RPMI7951 (cell line): ENCODE data around the gene ELAVL1. TPM values are rescaled to one million over a fixed set of nuclear protein-coding genes. Genes with fewer than 3 reads are reported as not detected.
"Not testable (repeated sequence)": the region's sequence is repeated elsewhere in the genome, so short reads cannot be mapped to it uniquely, and the experiment has no call there.

Experiments
- DNase-seq: peaks from one replicate; pipeline ENCODE4 v3.0.0-alpha.2; 2012; ENCODE audit warnings: low read depth
- total RNA-seq: library from RNA; depleted of rRNA; stranded (reverse); fragments of >200 nt; shearing (Covaris generic); gene quantifications from 2 replicates; pipeline ENCODE4 v1.2.3, GENCODE V29; 2014; rRNA removed

ELAVL1 gene
- 31.8 and 39.0 TPM in 2 replicates for total RNA-seq

DNA sequence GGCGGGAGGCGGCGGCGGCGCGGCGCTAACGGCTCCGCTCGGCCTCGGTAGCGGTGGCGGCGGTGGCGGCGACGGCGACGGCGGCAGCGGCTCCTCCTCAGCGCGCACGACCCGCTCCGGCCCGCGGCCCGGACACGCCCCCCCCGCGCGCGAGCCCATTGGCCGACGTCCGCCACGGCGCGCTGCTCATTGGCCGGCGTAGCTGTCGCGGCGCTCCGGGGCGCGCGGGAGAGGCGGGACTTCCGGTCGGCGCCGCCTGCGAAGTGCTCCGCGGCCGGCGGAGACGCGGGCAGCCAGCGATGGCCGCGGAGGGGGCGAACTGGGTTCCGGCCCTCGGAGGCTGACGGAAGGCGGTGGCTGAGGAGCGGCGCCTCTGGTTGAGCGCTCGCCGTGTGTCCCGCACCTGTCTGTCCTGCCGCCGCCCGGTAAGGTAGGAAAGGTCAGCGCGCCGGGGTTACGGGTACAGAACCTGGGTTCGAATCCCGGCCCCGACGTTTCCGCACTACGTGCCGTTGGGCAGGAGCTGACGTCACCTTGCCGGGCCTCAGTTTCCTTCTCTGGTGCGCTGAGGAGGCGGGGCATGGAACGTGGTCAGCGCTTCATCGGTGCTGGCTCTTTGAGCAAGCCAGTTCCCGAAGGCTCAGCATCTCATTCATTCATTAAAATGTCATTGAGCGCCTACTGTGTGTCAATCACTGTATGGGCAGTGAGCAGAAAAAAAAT is at the start of gene ELAVL1:
TSS of gene ELAVL1 (minus strand) at position 108 of the 723 bp plus-strand sequence. CDS start 13,826 bp downstream, outside the sequence.
- peak; percentile 86 for DNase-seq

DNA sequence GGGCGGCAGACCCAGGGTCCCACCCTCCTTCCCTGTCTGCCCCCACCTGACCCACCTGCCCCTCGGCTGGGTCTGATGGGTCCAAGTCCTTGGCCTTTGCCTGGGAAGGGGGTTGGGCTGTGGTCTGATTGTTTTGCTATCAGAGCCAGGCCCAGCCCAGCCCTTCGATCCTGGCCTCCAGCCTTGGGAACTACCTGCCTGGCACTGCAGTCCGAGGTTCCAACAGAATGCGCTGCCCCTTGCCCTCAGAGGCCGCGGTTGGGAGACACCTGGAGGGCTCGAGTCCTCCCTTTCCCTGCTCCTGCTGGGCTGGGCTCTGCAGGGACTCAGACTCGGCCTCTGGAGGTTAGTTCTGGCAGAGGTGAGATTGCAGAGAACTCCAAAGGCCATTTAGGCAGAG is 48.7 kb upstream of the ELAVL1 start:
- no peak for DNase-seq

DNA sequence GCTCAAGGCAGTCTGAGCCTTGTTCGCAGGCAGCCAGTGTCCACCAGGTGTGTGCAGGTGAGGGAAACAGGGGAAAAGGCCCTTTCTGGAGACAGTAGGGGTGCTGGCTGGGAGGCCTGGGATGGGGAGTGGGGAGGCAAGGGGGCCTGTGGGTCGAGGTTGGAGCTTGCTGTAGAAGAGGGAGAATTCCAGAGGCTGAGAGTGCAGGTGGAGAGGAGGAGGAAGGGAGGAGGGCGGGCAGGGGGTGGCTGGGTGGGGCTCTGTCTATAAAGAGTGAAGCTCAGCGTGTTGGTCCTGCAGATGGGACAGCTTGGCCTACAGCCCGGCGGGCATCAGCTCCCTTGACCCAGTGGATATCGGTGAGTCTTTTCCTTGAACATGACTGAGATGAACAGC is 47.0 kb upstream of the ELAVL1 start, which contains the start of gene CCL25:
TSS of gene CCL25 (plus strand) at position 297 of the 396 bp plus-strand sequence. CDS start 290 bp downstream, outside the sequence.
- no peak for DNase-seq

DNA sequence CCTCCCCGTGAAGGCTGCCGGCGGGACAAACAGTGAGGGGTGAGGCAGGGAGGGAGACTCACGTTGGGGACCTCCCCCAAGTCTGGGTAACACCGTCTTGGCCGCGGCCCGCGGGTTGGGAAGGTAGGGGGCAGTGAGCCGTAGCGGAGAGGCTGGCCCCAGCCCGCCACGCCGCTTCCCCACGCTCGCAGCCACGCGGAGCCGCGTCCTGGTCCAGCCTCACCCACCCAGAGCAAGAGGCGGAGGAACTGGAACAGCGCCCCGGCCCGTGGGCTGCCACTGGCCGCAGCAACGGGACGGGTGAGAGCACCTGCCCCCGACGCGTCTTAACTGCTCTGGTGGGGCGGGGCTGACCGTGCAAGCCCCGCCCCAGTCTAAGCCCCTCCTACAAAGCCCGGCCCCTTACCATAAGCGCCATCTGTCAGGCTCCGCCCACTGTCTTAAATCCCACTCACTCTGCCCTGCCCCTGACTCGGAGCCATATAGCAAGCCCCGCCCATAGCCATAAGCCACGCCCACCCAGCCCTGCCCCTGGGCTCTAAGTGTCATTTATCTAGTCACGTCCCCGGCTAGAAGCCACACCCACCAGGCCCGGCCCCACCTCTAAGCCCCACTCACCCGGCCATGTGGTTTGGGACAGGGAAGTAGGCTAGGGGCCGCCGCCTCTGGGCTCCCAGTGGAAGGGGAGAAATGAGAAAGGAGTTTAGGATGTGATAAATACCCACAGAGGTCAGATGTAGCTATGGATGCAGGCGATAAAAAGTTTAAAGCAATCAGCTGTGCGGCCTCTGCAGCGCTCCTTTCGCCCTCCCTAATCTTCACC is 45.0 kb upstream of the ELAVL1 start:
- peak; percentile 64 for DNase-seq

DNA sequence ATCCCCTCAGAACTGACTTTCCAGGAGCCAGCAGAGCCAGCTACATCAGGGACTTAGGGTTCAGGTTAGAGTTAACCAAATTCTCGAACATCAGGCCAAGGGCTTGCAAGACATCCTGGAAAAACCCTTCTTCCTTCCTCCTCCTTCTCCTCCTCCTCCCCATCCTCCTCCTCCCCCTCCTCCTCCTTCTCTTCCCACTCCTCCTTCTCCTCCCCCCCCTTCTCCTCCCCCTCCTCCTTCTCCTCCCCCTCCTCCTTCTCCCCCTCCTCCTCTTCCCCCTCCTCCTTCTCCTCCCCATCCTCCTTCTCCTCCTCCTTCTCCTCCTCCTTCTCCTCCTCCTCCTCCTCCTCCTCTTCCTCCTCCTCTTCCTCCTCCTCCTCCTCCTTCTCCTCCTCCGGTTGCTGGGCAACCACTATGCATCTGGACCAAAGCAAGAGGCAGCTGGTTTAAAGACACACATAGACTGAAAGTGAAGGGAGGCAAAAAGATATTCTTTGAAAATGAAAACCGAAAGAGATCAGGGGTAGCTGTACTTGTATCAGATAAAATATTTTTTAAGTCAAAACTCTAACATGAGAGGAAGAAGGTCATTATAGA is 41.2 kb upstream of the ELAVL1 start:
- DNase-seq: no peak

DNA sequence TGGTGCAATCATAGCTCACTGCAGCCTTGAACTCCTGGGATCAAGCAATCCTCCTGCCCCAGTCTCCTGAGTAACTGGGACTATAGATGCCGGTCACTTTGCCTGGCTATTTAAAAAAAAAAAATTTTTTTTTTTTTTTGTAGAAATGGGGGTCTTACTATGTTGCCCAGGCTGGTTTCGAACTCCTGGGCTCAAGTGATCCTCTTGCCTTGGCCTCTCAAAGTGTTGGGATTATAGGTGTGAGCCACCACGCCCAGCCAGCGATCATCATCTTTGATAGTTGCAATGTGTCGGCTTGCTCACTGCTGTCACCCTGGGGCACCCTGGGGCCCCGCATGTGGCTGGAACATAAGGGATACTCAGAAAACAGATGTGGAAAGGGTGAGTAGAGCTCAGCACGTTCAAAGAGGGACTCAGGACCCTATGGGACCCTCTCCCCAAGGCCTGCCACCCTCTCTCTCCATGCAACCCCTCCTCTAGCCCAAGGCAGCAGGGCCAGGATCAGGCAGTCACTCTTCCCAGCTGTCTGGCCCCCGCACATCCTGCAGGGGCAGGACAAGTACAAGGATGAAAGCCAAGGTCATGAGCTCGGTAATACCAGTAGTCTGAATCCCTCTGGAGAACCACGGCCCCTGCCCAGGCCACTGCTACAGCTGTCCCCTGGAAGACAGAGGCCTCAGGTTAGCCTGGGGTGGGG is 40.6 kb upstream of the ELAVL1 start:
- no peak for DNase-seq

DNA sequence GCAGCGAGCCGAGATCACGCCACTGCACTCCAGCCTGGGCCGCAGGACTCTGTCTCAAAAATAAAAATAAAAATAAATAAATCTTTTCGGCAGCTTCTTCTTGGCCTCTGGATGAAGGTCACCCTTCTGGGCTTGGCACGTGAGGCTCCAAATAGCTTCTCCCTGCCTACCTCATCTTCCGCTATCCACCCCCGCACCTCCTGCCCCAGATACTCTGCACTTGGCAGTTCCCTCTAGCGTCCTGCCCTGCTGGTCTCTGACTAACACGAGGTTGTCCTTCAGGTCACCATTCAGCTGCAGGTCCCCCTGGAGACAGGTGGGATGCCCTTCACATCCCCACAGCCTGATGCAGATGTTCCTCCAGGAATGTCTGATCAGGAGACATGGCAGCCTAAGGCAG is 38.6 kb upstream of the ELAVL1 start:
- no peak for DNase-seq

DNA sequence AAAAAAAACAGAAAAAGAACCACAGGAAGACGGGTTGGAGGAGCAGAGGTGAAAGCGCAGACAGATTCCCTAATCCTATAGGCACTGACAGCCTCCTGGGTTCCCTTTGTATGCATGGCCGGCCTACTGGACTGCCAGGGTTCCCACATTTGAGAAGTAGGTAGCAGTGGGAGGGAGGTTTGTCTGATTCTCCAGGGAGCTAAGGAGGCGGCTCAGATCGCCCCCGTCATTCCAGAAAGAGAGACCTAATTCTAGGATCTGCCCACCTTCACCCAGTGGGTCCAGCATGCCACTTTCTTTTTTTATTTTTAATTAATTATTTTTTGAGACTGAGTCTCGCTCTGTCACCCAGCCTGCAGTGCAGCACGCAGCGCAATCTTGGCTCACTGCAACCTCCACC is 37.5 kb upstream of the ELAVL1 start:
- no peak for DNase-seq

DNA sequence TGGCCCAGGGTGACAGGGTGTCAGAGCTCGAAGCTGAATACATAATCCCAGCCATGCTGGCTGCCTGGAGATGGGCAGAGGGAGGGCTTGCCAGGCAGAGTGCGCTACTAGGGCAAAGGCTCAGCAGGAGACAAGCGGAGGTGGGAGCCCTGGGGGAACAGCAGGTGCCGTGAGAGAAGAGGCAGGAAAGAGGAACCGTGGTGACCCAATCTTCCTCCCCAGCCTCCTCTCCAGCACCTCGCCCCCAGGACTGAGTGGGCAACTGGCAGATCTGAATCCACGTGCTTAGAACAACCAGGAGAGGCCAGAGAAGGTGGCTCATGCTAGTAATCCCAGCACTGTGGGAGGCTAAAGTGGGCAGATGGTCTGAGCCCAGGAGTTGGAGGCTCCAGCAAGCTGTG is 36.1 kb upstream of the ELAVL1 start:
- no peak for DNase-seq

DNA sequence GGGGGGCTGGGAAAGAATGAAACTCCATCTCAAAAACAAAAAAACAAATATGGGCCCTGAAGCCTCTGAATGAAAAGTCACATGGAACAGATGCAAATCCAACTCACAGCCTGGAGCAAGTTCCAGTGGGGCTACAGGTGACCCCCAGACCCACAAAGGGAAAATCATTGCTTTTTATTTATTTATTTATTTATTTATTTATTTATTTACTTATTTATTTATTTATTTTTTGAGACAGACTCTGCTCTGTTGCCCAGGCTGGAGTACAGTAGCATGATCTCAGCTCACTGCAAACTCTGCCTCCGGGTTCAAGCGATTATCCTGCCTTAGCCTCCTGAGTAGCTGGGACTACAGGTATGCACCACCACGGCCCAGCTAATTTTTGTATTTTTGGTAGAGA is 33.8 kb upstream of the ELAVL1 start:
- DNase-seq: no peak

DNA sequence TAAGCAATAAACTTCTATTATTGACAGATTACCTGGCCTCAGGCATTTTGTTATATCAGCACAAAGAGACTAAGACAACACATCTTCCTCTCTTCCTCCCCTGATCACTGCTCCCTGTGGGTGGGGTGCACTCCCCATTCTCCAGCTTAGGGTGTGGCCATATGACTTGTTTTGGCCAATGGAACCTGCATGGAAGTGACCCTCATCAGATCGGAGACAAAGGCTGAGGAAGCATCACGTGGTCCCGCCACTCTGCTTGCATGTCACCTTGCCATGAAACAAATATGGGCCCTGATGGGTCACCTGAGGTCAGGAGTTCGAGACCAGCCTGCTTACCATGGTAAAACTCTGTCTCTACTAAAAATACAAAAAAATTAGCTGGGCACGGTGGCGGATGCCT is 33.4 kb upstream of the ELAVL1 start:
- no peak for DNase-seq

DNA sequence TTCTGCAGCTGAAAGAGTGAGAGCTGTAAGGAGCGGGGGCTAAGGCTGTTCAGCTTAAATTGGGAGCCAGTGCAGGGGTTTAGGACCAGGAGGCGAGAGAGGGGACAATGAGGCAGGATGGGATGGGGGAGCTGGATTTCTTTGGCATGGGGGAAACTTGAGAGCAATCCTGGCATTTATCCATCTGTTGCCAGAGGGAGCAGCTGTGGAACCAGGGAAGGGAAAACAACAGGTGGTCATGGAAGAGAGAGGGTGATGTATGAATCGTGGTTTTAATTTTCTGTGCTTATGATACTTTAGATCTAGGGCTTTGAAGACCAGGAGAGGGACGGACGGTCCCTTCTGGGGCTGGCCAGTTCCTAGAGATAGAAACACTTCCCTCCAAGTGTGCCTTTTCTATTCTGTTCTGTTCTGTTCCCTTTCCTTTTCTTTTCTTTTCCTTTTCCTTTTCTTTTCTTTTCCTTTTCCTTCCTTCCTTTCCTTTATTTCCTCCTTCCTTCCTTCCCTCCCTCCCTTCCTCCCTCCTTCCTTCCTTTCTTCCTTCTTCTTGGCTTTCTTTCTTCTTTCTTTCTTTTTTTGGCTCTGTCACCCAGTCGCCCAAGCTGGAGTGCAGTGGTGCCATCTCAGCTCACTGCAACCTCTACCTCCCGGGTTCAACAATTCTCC is 31.1 kb upstream of the ELAVL1 start:
- no peak for DNase-seq

DNA sequence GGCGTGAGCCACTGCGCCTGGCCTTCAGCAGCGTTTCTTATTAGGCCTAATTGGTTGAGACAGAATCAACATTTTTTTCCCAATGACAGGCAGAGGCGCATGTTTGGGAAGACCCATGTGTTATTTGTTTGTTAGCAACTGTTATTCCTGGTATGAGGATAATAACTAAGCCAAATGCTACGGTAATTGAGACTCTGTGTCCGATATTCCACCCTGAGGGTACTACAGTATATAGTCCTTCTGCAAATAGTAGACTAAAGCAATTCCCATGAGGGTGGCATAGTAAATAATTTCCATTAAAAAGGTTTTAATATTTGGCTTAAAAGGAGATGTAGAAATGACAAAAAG is 28.7 kb upstream of the ELAVL1 start:
- no peak for DNase-seq

DNA sequence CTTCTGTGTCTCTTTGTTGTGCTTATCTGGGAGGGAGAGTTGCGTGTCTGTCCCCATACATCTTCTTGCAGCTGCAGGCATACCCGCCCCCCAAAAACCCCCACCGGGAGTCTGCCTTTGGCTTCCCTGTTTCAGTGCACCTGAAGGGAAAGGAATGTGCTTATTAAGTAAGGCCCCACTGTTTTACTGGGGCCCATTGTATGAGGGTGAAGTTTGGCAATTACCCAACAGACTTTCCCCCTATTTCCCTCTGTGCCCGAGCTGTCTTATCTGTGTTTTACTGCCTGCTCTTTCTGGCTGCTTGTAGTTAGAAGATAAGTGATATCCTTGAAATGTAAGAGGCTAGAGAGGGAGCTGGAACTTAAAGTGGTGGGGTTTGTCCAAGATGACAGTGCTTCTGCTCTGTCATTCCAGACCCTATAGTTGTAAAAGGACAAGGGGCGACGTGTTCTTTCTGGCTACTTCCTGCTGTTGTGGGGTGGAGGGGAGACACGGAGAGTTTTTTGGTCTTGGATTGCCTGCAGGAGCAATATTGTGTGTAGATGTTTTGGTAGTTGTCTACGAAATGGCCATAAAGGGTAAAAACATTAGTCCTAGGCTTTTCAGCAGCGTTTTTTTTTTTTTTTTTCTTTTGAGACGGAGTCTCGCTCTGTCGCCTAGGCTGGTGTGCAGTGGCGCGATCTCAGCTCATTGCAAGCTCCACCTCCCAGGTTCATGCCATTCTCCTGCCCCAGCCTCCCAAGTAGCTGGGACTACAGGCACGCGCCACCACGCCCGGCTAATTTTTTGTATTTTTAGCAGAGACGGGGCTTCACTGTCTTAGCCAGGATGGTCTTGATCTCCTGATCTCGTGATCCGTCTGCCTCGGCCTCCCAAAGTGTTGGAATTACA is 28.1 kb upstream of the ELAVL1 start:
- DNase-seq: not testable (repeated sequence)

DNA sequence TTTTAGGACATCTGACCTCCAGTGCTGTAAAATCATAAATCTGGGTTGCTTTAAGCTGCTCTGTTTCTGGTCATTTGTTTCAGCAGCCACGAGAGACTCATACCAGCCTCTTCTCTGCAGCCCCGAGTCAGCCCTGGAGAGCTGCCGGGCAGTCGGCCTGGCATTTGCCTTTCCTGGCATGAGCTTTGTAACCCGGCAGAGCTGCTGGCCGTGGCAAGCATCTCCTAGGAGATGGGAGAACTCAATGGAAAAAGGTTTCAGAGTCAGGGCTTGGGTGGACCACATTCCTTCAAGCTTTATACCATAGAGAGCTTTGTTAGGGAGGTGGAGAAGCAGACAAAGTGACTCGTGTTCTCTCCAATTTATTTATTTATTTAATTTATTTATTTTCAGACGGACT is 25.5 kb upstream of the ELAVL1 start:
- DNase-seq: no peak

DNA sequence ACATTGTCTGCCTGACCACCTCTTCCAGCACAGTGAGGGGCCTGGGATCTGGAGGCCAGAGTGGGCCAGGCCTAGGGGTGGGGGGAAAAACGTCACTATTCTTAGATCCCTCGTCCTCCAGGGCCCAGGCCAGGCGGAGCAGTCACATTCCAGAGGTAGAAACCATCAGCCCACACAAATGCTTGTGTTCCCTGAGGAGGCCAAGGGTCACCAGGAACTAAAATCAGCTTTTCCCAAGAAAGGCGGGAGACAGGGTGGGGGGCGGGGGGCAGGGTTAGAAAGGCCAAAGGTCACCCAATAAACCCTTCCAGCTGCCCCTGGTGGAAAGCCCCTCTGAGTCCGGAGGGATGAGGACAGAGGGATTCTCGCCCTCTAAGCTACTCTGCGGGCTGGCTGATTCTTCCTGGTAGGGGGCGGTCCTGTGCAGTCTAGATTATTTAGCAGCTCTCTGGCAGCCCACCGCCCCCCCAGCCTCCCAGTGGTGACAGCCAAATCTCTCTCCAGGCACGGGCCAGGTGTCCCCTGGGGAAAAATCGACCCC is 23.6 kb upstream of the ELAVL1 start:
- DNase-seq: no peak

DNA sequence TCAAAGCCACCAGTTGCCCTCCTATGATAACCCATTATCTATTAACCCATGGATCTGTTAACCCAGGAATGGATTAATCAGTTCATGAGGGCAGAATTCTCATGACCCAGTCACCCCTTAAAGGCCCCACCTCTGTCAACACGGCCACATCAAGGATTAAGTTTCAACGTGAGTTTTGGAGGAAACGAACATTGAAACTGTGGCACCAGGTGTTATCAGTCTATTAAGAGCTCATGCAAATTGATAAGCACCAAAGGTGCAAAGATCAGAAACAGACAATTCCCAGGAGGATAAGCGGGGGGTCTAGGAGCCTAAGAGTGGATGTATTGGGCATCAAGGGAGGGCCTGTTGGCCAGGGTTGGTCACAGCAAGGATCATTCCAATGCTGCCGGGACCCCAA is 19.9 kb upstream of the ELAVL1 start:
- no peak for DNase-seq

DNA sequence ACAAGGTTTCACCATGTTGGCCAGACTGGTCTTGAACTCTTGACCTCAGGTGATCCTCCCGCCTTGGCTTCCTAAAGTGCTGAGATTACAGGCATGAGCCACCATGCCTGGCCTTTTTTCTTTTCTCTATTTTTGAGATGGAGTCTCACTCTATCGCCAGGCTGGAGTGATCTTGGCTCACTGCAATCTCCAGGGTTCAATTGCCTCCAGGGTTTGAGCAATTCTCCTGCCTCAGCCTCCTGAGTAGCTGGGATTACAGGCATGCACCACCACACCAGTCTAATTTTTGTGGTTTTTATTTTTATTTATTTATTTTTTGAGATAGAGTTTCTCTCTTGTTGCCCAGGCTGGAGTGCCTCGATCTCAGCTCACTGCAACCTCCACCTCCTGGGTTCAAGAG is 18.8 kb upstream of the ELAVL1 start:
- DNase-seq: not testable (repeated sequence)

DNA sequence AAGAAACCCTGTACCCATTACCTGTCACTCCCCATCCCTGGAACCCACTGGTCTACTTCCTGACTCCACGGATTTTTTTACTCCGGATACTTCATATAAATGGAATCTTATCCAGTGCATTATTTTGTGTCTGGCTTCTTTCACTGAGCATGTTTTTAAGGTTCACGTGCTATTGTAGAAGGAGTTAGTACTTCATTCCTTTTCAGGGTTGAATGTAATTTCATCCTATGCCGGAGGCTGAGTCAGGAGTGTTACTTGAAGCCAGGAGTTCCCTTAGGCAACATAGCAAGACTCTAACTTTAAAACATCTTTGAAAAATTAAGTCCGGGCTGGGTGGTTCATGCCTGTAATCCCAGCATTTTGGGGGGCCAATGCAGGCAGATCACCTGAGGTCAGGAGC is 17.9 kb upstream of the ELAVL1 start:
- DNase-seq: no peak

DNA sequence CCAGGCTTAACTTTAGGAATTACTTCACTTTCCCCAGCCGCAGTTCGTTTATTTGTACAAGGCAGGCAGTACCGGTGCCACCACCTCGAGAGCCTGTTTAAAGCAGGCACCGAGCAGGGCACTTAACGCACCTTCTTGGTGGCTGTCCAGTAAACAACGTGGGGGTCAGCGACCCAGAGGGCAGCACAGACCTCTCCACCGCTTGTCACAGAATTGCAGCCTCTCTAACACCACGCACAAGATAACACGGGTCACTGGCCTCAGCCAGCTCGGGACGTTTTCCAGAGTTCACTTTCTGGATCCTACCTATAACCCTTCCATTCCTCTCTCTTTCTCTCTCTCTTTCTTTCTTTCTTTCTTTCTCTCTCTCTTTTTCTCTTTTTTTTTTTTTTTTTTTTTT is 16.8 kb upstream of the ELAVL1 start:
- no peak for DNase-seq
